IPS-NIHi11 (cell line): ENCODE measurements around the gene ARID1A.
"Not testable (repeated sequence)": the region's sequence is repeated elsewhere in the genome, so short reads cannot be mapped to it uniquely, and the experiment has no call there.

Experiments
- DNase-seq: peaks from one replicate; pipeline ENCODE4 v3.0.0; 2012; ENCODE audit warnings: mixed read lengths, low spot score

ARID1A gene

GRCh38 chr1:26695356-26696118 lies at the start of gene ARID1A:
ARID1A (plus strand) TSS chr1:26696015; CDS start chr1:26696404, 389 bp downstream.
- peak; percentile 76 for DNase-seq

GRCh38 chr1:26664802-26665201 lies 31.0 kb upstream of the ARID1A start:
- DNase-seq = no peak

GRCh38 chr1:26666855-26667254 lies 29.0 kb upstream of the ARID1A start:
- DNase-seq = no peak

GRCh38 chr1:26668106-26668786 lies 27.6 kb upstream of the ARID1A start:
- DNase-seq = not testable (repeated sequence)

- peak; percentile 76 for DNase-seq
Measured at GRCh38 chr1:26677306-26678115, 18.3 kb upstream of the ARID1A start.

GRCh38 chr1:26684763-26685508 lies 10.9 kb upstream of the ARID1A start:
- no peak for DNase-seq

- no peak for DNase-seq
Measured at GRCh38 chr1:26686795-26687194, 9.0 kb upstream of the ARID1A start.

- DNase-seq = no peak
Measured at GRCh38 chr1:26689504-26689903, 6.3 kb upstream of the ARID1A start.

GRCh38 chr1:26690157-26690556 lies 5.7 kb upstream of the ARID1A start:
- no peak for DNase-seq

GRCh38 chr1:26690576-26691031 lies 5.2 kb upstream of the ARID1A start:
- DNase-seq = no peak

- DNase-seq = peak; percentile 69
Measured at GRCh38 chr1:26692211-26692792, 3.5 kb upstream of the ARID1A start.

GRCh38 chr1:26692793-26693490 lies 2.9 kb upstream of the ARID1A start:
- DNase-seq = peak; percentile 84

- DNase-seq = no peak
Measured at GRCh38 chr1:26693599-26694572, 1.9 kb upstream of the ARID1A start.

- DNase-seq = no peak
Measured at GRCh38 chr1:26694638-26695355, 1.0 kb upstream of the ARID1A start.

GRCh38 chr1:26696119-26696653 lies 371 bp downstream of the ARID1A start:
- no peak for DNase-seq

GRCh38 chr1:26696654-26697430 lies 1.0 kb downstream of the ARID1A start:
- no peak for DNase-seq

- no peak for DNase-seq
Measured at GRCh38 chr1:26697431-26697977, 1.7 kb downstream of the ARID1A start.
